Neural cell (in vitro differentiated cells): ENCODE measurements around the gene ALKBH8. TPM values are rescaled to one million over a fixed set of nuclear protein-coding genes. Genes with fewer than 3 reads are reported as not detected.

Experiments
- H2AFZ ChIP-seq: fragments of 200-600, 300-800 bp; sonication (generic), shearing (Covaris generic); 2 replicates; pipeline ENCODE4 v1.6.0; 2014; ENCODE audit warnings: low read depth, mild to moderate bottlenecking, antibody characterized with exemption, low read length, moderate library complexity
- H3F3A ChIP-seq: fragments of 200-600 bp; shearing (Covaris generic); 2 replicates; pipeline ENCODE4 v1.6.1; 2016; ENCODE audit warnings: mild to moderate bottlenecking, moderate library complexity, mixed read lengths, antibody characterized with exemption, low read length; ENCODE audit not compliant: insufficient read depth, poor library complexity, severe bottlenecking
- H3K27ac ChIP-seq: fragments of 200-600, 300-800 bp; sonication (generic), shearing (Covaris generic); 2 replicates; pipeline ENCODE4 v1.5.1; 2014; ENCODE audit warnings: mild to moderate bottlenecking, low read length, moderate library complexity
- H3K27me3 ChIP-seq: fragments of 300-800, 200-600 bp; sonication (generic), shearing (Covaris generic); 2 replicates; pipeline ENCODE4 v1.6.0; 2014; ENCODE audit warnings: mild to moderate bottlenecking, low read depth, low read length, moderate library complexity; ENCODE audit not compliant: insufficient read depth
- H3K36me3 ChIP-seq: fragments of 300-800, 200-600 bp; sonication (generic), shearing (Covaris generic); 2 replicates; pipeline ENCODE4 v1.5.1; 2014; ENCODE audit warnings: mild to moderate bottlenecking, antibody characterized with exemption, low read length, moderate library complexity; ENCODE audit not compliant: insufficient read depth
- H3K4me2 ChIP-seq: fragments of 300-800, 200-600 bp; sonication (generic), shearing (Covaris generic); 2 replicates; pipeline ENCODE4 v1.6.0; 2014; ENCODE audit warnings: mild to moderate bottlenecking, low read length
- H3K4me3 ChIP-seq: fragments of 300-800, 200-600 bp; sonication (generic), shearing (Covaris generic); 2 replicates; pipeline ENCODE4 v1.5.1; 2014; ENCODE audit warnings: mild to moderate bottlenecking, low read length, moderate library complexity
- H3K79me2 ChIP-seq: fragments of 200-600 bp; shearing (Covaris generic); replicated peaks from 2 replicates; pipeline ENCODE4 v1.6.0; 2014; ENCODE audit warnings: mild to moderate bottlenecking, low read length, moderate library complexity; ENCODE audit not compliant: insufficient read depth
- H3K9ac ChIP-seq: fragments of 300-800, 200-600 bp; sonication (generic), shearing (Covaris generic); 2 replicates; pipeline ENCODE4 v1.6.1; 2016; ENCODE audit warnings: mild to moderate bottlenecking, low read length, mixed read lengths
- H3K9me2 ChIP-seq: fragments of 200-600 bp; shearing (Covaris generic); 2 replicates; pipeline ENCODE4 v1.6.1; 2016; ENCODE audit warnings: mild to moderate bottlenecking, low read length, mixed read lengths; ENCODE audit not compliant: insufficient read depth
- H3K9me3 ChIP-seq: fragments of 200-600, 300-800 bp; sonication (generic), shearing (Covaris generic); 2 replicates; pipeline ENCODE4 v1.6.1; 2016; ENCODE audit warnings: mild to moderate bottlenecking, mixed run types, low read length, moderate library complexity, mixed read lengths
- H4K20me1 ChIP-seq: fragments of 200-600 bp; shearing (Covaris generic); 2 replicates; pipeline ENCODE4 v1.6.1; 2016; ENCODE audit warnings: mild to moderate bottlenecking, mixed run types; ENCODE audit not compliant: insufficient read depth
- EP300 ChIP-seq: fragments of 450-650 bp; conservative IDR thresholded peaks from 2 replicates; pipeline ENCODE4 v1.6.1; 2014; ENCODE audit warnings: antibody characterized with exemption, mild to moderate bottlenecking, moderate library complexity; ENCODE audit not compliant: poor library complexity, severe bottlenecking
- EZH2 ChIP-seq: fragments of 200-600, 300-800 bp; shearing (Covaris generic), sonication (generic); IDR thresholded peaks from 2 replicates; pipeline ENCODE4 v1.6.1; 2014; ENCODE audit warnings: antibody characterized with exemption, low read length, borderline replicate concordance, mild to moderate bottlenecking; ENCODE audit not compliant: insufficient read depth, poor library complexity, severe bottlenecking
- MXI1 ChIP-seq: fragments of 450-650 bp; conservative IDR thresholded peaks from 2 replicates; pipeline ENCODE4 v1.6.1; 2014; ENCODE audit warnings: antibody characterized with exemption, mild to moderate bottlenecking; ENCODE audit not compliant: poor library complexity, severe bottlenecking
- POLR2AphosphoS5 ChIP-seq: IDR thresholded peaks from 2 replicates; pipeline ENCODE4 v1.6.1; 2012
- RAD21 ChIP-seq: fragments of 450-650 bp; conservative IDR thresholded peaks from 2 replicates; pipeline ENCODE4 v1.6.1; 2014; ENCODE audit warnings: antibody characterized with exemption, mild to moderate bottlenecking, moderate library complexity
- SMC3 ChIP-seq: fragments of 450-650 bp; conservative IDR thresholded peaks from 2 replicates; pipeline ENCODE4 v1.6.1; 2014; ENCODE audit warnings: antibody characterized with exemption, mild to moderate bottlenecking, moderate library complexity; ENCODE audit not compliant: poor library complexity
- TAF1 ChIP-seq: IDR thresholded peaks from 2 replicates; pipeline ENCODE4 v1.6.1; 2012; ENCODE audit warnings: low read depth
- polyA plus RNA-seq: library from polyadenylated mRNA; depleted of rRNA; stranded (reverse); fragments of >200 nt; gene quantifications from 2 replicates; pipeline ENCODE4 v1.2.3, GENCODE V29; 2014
- TF ChIP-seq, protein P1 (sequence below): fragments of 450-650 bp; IDR thresholded peaks from 2 replicates; pipeline ENCODE4 v1.5.1; 2014; ENCODE audit warnings: antibody characterized with exemption, mild to moderate bottlenecking, moderate library complexity; ENCODE audit not compliant: poor library complexity, severe bottlenecking
- TF ChIP-seq, protein P2 (sequence below): IDR thresholded peaks from 2 replicates; pipeline ENCODE4 v1.6.1; 2012; ENCODE audit warnings: borderline replicate concordance

The ALKBH8 gene
- polyA plus RNA-seq, 1 donor from 2014 or later = 7.6 TPM

DNA sequence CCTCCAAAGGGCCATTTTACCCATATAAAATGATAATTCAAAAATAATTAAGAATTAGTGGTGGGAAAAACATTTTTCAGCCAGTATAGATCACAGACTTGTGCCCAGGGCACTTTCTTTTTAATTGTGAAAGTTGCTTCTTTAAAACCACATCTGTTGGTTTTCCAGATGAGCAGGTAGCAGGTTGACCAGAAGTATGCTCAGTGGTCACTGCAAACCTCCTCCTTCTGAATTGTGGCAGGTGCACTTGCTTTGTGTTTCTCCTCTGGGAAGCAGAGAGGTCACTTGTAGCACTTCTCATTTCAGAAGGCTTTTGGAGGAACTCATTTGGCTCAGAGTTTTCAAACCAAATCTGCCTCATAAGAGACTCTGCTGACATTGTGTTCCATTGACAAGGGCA, 83.3 kb downstream of the ALKBH8 start:
- H3K27ac ChIP-seq = no peak overlapping the region
- H3K4me3 ChIP-seq = no peak overlapping the region
- H3K9me3 ChIP-seq = no peaks in the 10 kb centered on the region
- H3F3A ChIP-seq = no peaks in the 10 kb centered on the region
- H3K36me3 ChIP-seq = no peaks in the 10 kb centered on the region
- H2AFZ ChIP-seq = no peak overlapping the region
- no peaks in the 10 kb centered on the region for H4K20me1 ChIP-seq
- no peak overlapping the region for H3K9ac ChIP-seq
- H3K79me2 ChIP-seq = no peaks in the 10 kb centered on the region
- H3K4me2 ChIP-seq = no peak overlapping the region
- no peaks in the 10 kb centered on the region for H3K27me3 ChIP-seq
- no peaks in the 10 kb centered on the region for H3K9me2 ChIP-seq
- no peak for TF ChIP-seq EP300
- TF ChIP-seq MXI1 = no peak
- TF ChIP-seq, protein P1, sequence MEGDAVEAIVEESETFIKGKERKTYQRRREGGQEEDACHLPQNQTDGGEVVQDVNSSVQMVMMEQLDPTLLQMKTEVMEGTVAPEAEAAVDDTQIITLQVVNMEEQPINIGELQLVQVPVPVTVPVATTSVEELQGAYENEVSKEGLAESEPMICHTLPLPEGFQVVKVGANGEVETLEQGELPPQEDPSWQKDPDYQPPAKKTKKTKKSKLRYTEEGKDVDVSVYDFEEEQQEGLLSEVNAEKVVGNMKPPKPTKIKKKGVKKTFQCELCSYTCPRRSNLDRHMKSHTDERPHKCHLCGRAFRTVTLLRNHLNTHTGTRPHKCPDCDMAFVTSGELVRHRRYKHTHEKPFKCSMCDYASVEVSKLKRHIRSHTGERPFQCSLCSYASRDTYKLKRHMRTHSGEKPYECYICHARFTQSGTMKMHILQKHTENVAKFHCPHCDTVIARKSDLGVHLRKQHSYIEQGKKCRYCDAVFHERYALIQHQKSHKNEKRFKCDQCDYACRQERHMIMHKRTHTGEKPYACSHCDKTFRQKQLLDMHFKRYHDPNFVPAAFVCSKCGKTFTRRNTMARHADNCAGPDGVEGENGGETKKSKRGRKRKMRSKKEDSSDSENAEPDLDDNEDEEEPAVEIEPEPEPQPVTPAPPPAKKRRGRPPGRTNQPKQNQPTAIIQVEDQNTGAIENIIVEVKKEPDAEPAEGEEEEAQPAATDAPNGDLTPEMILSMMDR = no peak
- no peak for TF ChIP-seq RAD21
- TF ChIP-seq TAF1 = no peak
- TF ChIP-seq EZH2 = no peak
- TF ChIP-seq SMC3 = no peak
- no peak for TF ChIP-seq POLR2AphosphoS5
- TF ChIP-seq, protein P2, sequence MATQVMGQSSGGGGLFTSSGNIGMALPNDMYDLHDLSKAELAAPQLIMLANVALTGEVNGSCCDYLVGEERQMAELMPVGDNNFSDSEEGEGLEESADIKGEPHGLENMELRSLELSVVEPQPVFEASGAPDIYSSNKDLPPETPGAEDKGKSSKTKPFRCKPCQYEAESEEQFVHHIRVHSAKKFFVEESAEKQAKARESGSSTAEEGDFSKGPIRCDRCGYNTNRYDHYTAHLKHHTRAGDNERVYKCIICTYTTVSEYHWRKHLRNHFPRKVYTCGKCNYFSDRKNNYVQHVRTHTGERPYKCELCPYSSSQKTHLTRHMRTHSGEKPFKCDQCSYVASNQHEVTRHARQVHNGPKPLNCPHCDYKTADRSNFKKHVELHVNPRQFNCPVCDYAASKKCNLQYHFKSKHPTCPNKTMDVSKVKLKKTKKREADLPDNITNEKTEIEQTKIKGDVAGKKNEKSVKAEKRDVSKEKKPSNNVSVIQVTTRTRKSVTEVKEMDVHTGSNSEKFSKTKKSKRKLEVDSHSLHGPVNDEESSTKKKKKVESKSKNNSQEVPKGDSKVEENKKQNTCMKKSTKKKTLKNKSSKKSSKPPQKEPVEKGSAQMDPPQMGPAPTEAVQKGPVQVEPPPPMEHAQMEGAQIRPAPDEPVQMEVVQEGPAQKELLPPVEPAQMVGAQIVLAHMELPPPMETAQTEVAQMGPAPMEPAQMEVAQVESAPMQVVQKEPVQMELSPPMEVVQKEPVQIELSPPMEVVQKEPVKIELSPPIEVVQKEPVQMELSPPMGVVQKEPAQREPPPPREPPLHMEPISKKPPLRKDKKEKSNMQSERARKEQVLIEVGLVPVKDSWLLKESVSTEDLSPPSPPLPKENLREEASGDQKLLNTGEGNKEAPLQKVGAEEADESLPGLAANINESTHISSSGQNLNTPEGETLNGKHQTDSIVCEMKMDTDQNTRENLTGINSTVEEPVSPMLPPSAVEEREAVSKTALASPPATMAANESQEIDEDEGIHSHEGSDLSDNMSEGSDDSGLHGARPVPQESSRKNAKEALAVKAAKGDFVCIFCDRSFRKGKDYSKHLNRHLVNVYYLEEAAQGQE = no peak

DNA sequence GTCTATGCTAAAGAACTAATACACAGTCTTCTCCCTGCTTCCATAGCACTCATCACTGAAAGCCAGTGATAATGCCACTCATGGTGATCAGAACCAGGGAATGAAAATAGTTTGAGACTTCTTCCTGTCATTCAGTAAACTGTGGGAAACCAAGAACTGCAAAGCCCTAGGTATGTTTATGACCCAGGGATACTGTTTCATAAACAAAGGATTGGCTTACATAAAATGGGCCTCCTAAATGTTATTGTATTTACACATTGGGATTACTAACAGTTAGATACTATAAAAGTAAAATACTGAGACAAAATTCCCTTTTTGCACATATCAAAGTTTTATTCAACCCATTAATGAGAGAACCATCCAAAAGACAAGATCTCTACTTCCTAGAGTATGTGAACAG, 86.6 kb downstream of the ALKBH8 start:
- Histone ChIP-seq H3K4me2 (no peak overlapping the region), H3K9me3 (no peaks in the 10 kb centered on the region), H3K27me3 (no peaks in the 10 kb centered on the region), H3K9me2 (no peaks in the 10 kb centered on the region), H3K27ac (no peak overlapping the region), H3F3A (no peaks in the 10 kb centered on the region), H3K4me3 (no peak overlapping the region), H3K79me2 (no peaks in the 10 kb centered on the region), H3K9ac (no peak overlapping the region), H3K36me3 (no peaks in the 10 kb centered on the region), H2AFZ (no peak overlapping the region), H4K20me1 (no peaks in the 10 kb centered on the region)
- TF ChIP-seq RAD21 (no peak), EZH2 (no peak), EP300 (no peak), POLR2AphosphoS5 (no peak), SMC3 (no peak), TAF1 (no peak), MXI1 (no peak)
- TF ChIP-seq, protein P1 = no peak
- TF ChIP-seq, protein P2 = no peak
